ENCODE measurements around the gene TGFBR3.

TGFBR3 gene

DNA sequence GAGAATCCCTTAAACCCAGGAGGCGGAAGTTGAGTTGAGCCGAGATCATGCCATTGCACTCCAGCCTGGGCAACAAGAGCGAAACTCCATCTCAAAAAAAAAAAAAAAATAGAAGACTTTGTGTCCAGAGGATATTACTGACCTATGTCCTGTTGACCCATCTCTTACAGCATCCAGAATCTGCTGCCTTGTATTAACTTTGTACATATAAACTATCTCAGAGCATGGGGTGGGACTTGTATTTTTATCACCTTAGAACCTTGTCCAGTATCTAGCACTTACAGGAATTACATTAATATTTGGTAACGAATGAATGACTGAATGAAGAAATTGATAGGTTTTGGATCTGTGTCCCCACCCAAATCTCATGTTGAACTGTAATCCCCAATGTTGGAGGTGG, 117.8 kb downstream of the TGFBR3 start:
- H3K27me3 ChIP-seq (ENCODE audit: control insufficient read depth, insufficient read depth, low read length), result no peaks in the 10 kb centered on the region
- no peaks in the 10 kb centered on the region for H3K36me3 ChIP-seq (ENCODE audit: control insufficient read depth, low read depth, low read length)
- H3K9me3 ChIP-seq (ENCODE audit: control insufficient read depth, low read depth, low read length), result no peaks in the 10 kb centered on the region
- no peak overlapping the region for H3K27ac ChIP-seq (ENCODE audit: low read length)
- H3K9ac ChIP-seq (ENCODE audit: low read length), result no peak overlapping the region
- H3K4me1 ChIP-seq (ENCODE audit: control insufficient read depth, low read depth, low read length), result peaks cover 7% of the 10 kb centered on the region
- no peak overlapping the region for H3K4me3 ChIP-seq (ENCODE audit: low read length)

- Histone ChIP-seq H3K4me1 (ENCODE audit: control insufficient read depth, low read depth, low read length) (peaks cover 7% of the 10 kb centered on the region), H3K36me3 (ENCODE audit: control insufficient read depth, low read depth, low read length) (no peaks in the 10 kb centered on the region), H3K4me3 (ENCODE audit: low read length) (no peak overlapping the region), H3K27me3 (ENCODE audit: control insufficient read depth, insufficient read depth, low read length) (no peaks in the 10 kb centered on the region), H3K9ac (ENCODE audit: low read length) (no peak overlapping the region), H3K9me3 (ENCODE audit: control insufficient read depth, low read depth, low read length) (no peaks in the 10 kb centered on the region), H3K27ac (ENCODE audit: low read length) (no peak overlapping the region)
Observed at GRCh38 chr1:91766883-91767282, 119.1 kb downstream of the TGFBR3 start.

- no peak overlapping the region for H3K9ac ChIP-seq (ENCODE audit: low read length)
- H3K4me3 ChIP-seq (ENCODE audit: low read length), result no peak overlapping the region
- peaks cover 7% of the 10 kb centered on the region for H3K4me1 ChIP-seq (ENCODE audit: control insufficient read depth, low read depth, low read length)
- no peak overlapping the region for H3K27ac ChIP-seq (ENCODE audit: low read length)
- no peaks in the 10 kb centered on the region for H3K36me3 ChIP-seq (ENCODE audit: control insufficient read depth, low read depth, low read length)
- no peaks in the 10 kb centered on the region for H3K9me3 ChIP-seq (ENCODE audit: control insufficient read depth, low read depth, low read length)
- no peaks in the 10 kb centered on the region for H3K27me3 ChIP-seq (ENCODE audit: control insufficient read depth, insufficient read depth, low read length)
Observed at GRCh38 chr1:91765880-91766443, 120.0 kb downstream of the TGFBR3 start.

DNA sequence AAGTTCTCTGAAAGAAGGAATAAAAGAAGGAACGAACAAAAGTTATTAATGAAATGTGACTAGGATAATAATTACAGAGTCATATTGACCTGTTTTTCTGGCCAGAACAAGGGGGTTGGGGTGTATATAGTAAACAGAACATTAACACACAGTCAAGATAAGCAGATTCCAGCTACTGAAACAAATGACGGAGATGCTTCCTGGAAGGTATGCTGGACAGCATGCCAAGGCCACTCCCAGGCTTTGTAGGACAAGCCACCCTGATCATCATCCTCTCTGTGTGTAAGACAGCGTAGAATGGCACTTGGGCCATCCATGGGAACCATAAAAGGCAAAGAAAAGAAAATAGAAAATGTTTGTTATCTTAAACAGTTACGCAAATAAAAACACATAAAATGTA, 120.7 kb downstream of the TGFBR3 start:
- H3K36me3 ChIP-seq (ENCODE audit: control insufficient read depth, low read depth, low read length), result no peaks in the 10 kb centered on the region
- no peak overlapping the region for H3K4me3 ChIP-seq (ENCODE audit: low read length)

DNA sequence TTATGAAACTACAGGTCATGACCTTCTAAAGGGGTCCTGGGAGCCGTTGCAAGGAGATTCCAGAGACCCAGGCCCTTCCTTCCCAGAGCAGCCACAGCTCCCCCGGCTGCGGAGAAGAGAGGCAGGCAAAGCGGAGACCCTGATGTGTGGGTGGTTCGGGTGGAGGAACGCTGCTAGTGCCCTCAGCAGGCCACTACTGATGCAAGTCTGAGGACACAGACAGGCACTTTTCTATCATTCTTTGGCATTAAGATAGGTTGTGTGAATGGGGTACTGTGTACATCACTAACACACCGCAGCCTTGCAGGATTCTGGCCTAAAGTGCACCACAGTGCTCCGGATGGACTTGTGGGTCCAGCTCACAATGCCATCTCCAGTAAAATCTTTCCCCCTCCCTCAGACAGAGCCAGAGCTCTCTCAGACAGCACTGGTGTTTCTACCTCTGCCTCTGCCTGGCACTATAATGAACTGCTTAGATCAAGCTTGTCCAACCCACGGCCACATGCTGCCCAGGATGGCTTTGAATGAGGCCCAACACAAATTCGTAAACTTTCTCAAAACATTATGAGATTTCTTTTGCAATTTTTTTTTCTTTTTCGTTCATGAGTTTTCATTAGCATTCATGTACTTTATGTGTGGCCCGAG, 121.4 kb downstream of the TGFBR3 start:
- H3K4me3 ChIP-seq (ENCODE audit: low read length), result no peak overlapping the region
- no peaks in the 10 kb centered on the region for H3K9me3 ChIP-seq (ENCODE audit: control insufficient read depth, low read depth, low read length)
- no peaks in the 10 kb centered on the region for H3K36me3 ChIP-seq (ENCODE audit: control insufficient read depth, low read depth, low read length)
- H3K27me3 ChIP-seq (ENCODE audit: control insufficient read depth, insufficient read depth, low read length), result no peaks in the 10 kb centered on the region
- H3K9ac ChIP-seq (ENCODE audit: low read length), result no peak overlapping the region
- peaks cover under 1% of the 10 kb centered on the region for H3K4me1 ChIP-seq (ENCODE audit: control insufficient read depth, low read depth, low read length)
- no peak overlapping the region for H3K27ac ChIP-seq (ENCODE audit: low read length)

More for the DNA sequence above, 120.7 kb downstream of the TGFBR3 start:
- Histone ChIP-seq H3K9me3 (ENCODE audit: control insufficient read depth, low read depth, low read length) (no peaks in the 10 kb centered on the region), H3K27ac (ENCODE audit: low read length) (no peak overlapping the region), H3K4me1 (ENCODE audit: control insufficient read depth, low read depth, low read length) (peaks cover 7% of the 10 kb centered on the region), H3K27me3 (ENCODE audit: control insufficient read depth, insufficient read depth, low read length) (no peaks in the 10 kb centered on the region), H3K9ac (ENCODE audit: low read length) (no peak overlapping the region)

DNA sequence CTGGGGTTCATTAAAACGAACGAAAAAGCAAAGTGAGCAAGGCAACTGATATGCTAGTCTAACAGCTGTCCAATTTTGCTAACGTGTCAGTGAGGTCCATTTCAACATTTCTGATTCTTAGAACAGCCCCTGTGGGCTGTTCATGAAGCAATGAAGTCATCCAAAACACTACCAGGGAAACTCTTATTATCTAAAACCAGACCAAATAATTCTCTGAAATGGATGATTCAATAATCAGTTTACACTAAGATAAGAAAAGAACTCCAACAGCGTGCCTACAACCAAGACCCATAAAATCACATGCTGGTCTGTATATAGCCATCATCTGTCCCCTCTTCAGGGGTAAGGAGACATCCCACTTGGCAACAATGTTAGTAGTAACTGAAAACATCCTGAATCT, 122.7 kb downstream of the TGFBR3 start:
- Histone ChIP-seq H3K36me3 (ENCODE audit: control insufficient read depth, low read depth, low read length) (no peaks in the 10 kb centered on the region), H3K27ac (ENCODE audit: low read length) (no peak overlapping the region), H3K9me3 (ENCODE audit: control insufficient read depth, low read depth, low read length) (no peaks in the 10 kb centered on the region), H3K4me1 (ENCODE audit: control insufficient read depth, low read depth, low read length) (no peaks in the 10 kb centered on the region), H3K9ac (ENCODE audit: low read length) (no peak overlapping the region), H3K27me3 (ENCODE audit: control insufficient read depth, insufficient read depth, low read length) (no peaks in the 10 kb centered on the region), H3K4me3 (ENCODE audit: low read length) (no peak overlapping the region)

- Histone ChIP-seq H3K4me3 (ENCODE audit: low read length) (no peak overlapping the region), H3K36me3 (ENCODE audit: control insufficient read depth, low read depth, low read length) (no peaks in the 10 kb centered on the region), H3K4me1 (ENCODE audit: control insufficient read depth, low read depth, low read length) (no peaks in the 10 kb centered on the region), H3K9me3 (ENCODE audit: control insufficient read depth, low read depth, low read length) (no peaks in the 10 kb centered on the region), H3K9ac (ENCODE audit: low read length) (no peak overlapping the region), H3K27ac (ENCODE audit: low read length) (no peak overlapping the region), H3K27me3 (ENCODE audit: control insufficient read depth, insufficient read depth, low read length) (no peaks in the 10 kb centered on the region)
Observed at GRCh38 chr1:91761295-91761721, 124.6 kb downstream of the TGFBR3 start.

DNA sequence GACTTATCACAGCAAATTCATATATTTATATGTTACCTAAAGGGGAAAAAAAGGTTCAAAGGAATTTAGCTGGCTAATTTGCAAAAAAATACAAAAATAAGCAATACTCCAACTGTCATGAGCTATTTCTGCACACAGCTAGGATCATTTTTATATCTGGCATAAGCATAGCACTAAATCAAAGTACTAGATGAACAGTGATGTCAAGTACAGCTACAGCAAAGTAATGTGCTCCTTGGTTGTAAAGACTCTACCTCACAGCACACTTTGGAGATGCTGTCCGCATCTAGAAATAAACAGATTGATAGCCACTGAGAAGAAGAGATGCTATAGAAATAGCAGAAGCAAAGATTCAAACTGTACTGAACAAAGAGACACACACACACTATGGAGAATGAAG, 125.4 kb downstream of the TGFBR3 start:
- Histone ChIP-seq H3K27ac (ENCODE audit: low read length) (no peak overlapping the region), H3K36me3 (ENCODE audit: control insufficient read depth, low read depth, low read length) (no peaks in the 10 kb centered on the region)

GRCh38 chr1:91759076-91759475, 126.9 kb downstream of the TGFBR3 start:
- H3K4me1 ChIP-seq (ENCODE audit: control insufficient read depth, low read depth, low read length), result no peaks in the 10 kb centered on the region

More for the DNA sequence above, 125.4 kb downstream of the TGFBR3 start:
- Histone ChIP-seq H3K4me3 (ENCODE audit: low read length) (no peak overlapping the region), H3K9ac (ENCODE audit: low read length) (no peak overlapping the region), H3K9me3 (ENCODE audit: control insufficient read depth, low read depth, low read length) (no peaks in the 10 kb centered on the region), H3K27me3 (ENCODE audit: control insufficient read depth, insufficient read depth, low read length) (no peaks in the 10 kb centered on the region), H3K4me1 (ENCODE audit: control insufficient read depth, low read depth, low read length) (no peaks in the 10 kb centered on the region)

GRCh38 chr1:91757763-91758460, 128.0 kb downstream of the TGFBR3 start:
- Histone ChIP-seq H3K4me1 (ENCODE audit: control insufficient read depth, low read depth, low read length) (no peaks in the 10 kb centered on the region), H3K27ac (ENCODE audit: low read length) (no peak overlapping the region), H3K36me3 (ENCODE audit: control insufficient read depth, low read depth, low read length) (no peaks in the 10 kb centered on the region), H3K9me3 (ENCODE audit: control insufficient read depth, low read depth, low read length) (no peaks in the 10 kb centered on the region), H3K9ac (ENCODE audit: low read length) (no peak overlapping the region), H3K27me3 (ENCODE audit: control insufficient read depth, insufficient read depth, low read length) (no peaks in the 10 kb centered on the region), H3K4me3 (ENCODE audit: low read length) (no peak overlapping the region)

More at GRCh38 chr1:91759076-91759475, 126.9 kb downstream of the TGFBR3 start:
- H3K27ac ChIP-seq (ENCODE audit: low read length), result no peak overlapping the region
- H3K9me3 ChIP-seq (ENCODE audit: control insufficient read depth, low read depth, low read length), result no peaks in the 10 kb centered on the region
- no peak overlapping the region for H3K4me3 ChIP-seq (ENCODE audit: low read length)
- no peaks in the 10 kb centered on the region for H3K36me3 ChIP-seq (ENCODE audit: control insufficient read depth, low read depth, low read length)
- H3K27me3 ChIP-seq (ENCODE audit: control insufficient read depth, insufficient read depth, low read length), result no peaks in the 10 kb centered on the region
- no peak overlapping the region for H3K9ac ChIP-seq (ENCODE audit: low read length)

- no peaks in the 10 kb centered on the region for H3K4me1 ChIP-seq (ENCODE audit: control insufficient read depth, low read depth, low read length)
- no peak overlapping the region for H3K9ac ChIP-seq (ENCODE audit: low read length)
- no peaks in the 10 kb centered on the region for H3K36me3 ChIP-seq (ENCODE audit: control insufficient read depth, low read depth, low read length)
- H3K27ac ChIP-seq (ENCODE audit: low read length), result no peak overlapping the region
- H3K27me3 ChIP-seq (ENCODE audit: control insufficient read depth, insufficient read depth, low read length), result no peaks in the 10 kb centered on the region
- no peak overlapping the region for H3K4me3 ChIP-seq (ENCODE audit: low read length)
- H3K9me3 ChIP-seq (ENCODE audit: control insufficient read depth, low read depth, low read length), result no peaks in the 10 kb centered on the region
Observed at GRCh38 chr1:91755702-91756287, 130.2 kb downstream of the TGFBR3 start.

All from iPS-18a (cell line).